ENCODE measurements around the gene RHOT2. TPM values are rescaled to one million over a fixed set of nuclear protein-coding genes. Genes with fewer than 3 reads are reported as not detected.
A peak's percentile ranks its signal among the peaks of the same experiment; 100 is the strongest.

The RHOT2 gene
- total and polyA plus RNA-seq, 3 donors from 2014 or later = 77.7 to 176 (median 157) TPM

DNA sequence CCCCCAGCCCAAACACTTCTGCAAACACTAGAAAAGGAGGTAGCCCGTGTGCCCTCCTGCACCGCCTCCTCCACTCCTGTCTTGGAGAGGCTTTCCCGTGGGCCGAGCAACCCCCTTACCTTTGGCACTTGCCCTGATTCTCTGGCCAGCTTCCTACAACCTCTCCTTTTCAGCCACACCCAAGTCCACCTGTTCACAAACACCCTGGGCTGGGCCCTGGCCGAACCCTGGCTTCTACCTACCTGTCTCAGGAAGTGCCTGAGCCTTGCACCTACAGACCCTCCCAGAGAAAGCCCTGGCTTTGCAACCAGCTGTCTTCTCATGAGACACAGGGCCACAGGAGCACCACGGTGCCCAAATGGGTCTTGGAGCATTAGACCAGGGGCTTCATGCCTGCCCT is 51.0 kb downstream of the RHOT2 start:
- no peaks in the 10 kb centered on the region for H3K9me3 ChIP-seq
- H3K27me3 ChIP-seq = no peaks in the 10 kb centered on the region
- no peaks in the 10 kb centered on the region for H3K36me3 ChIP-seq (ENCODE audit: low read depth, missing control alignments)
- TF ChIP-seq, protein P1, sequence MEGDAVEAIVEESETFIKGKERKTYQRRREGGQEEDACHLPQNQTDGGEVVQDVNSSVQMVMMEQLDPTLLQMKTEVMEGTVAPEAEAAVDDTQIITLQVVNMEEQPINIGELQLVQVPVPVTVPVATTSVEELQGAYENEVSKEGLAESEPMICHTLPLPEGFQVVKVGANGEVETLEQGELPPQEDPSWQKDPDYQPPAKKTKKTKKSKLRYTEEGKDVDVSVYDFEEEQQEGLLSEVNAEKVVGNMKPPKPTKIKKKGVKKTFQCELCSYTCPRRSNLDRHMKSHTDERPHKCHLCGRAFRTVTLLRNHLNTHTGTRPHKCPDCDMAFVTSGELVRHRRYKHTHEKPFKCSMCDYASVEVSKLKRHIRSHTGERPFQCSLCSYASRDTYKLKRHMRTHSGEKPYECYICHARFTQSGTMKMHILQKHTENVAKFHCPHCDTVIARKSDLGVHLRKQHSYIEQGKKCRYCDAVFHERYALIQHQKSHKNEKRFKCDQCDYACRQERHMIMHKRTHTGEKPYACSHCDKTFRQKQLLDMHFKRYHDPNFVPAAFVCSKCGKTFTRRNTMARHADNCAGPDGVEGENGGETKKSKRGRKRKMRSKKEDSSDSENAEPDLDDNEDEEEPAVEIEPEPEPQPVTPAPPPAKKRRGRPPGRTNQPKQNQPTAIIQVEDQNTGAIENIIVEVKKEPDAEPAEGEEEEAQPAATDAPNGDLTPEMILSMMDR (IDR thresholded peaks at IDR 0.05) = no peak
- TF ChIP-seq POLR2A (IDR thresholded peaks at IDR 0.05) = no peak
- no peak overlapping the region for H3K27ac ChIP-seq
- no peak overlapping the region for H3K4me3 ChIP-seq
- no peak for DNase-seq
- peaks cover 30% of the 10 kb centered on the region for H3K4me1 ChIP-seq
- 88 to 94% methylated on average over 6 of the region's 6 CpGs for WGBS, 2 donors
- intact Hi-C loops (cut with DNase I; ENCODE audit: low total_unique reads) = no loop called here

DNA sequence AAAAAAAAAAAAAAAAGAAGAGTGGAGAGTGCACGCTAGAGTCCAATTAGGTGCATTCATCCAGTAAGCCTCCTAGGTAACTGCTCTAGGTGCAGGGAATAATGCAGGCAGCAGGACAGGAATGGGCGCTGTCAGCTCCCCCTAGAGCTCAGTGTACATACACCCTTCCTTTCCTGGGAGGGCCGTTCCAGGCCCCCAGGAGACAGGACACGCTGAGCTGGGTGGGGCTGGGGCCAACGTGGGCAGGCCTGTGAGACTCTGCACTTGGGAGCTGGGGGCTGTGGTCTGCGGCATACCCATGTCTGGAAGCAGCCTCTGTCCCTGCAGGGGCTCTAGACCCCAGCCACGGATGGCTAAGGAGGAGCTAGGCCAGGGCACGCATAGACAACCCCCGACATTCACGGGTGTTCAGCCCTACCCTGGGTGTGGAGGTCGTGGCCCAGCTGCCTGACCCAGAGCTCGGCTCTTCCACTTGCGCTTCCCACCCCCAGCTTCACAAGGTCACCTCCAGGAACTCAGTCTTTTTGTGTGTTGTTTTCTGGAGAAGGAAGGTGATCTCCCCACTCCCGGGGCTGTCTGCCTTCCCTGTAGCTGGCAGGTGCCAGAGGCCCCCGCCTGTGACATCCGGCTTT is 52.0 kb downstream of the RHOT2 start:
- no peak for TF ChIP-seq POLR2A (IDR thresholded peaks at IDR 0.05)
- TF ChIP-seq, protein P1 (IDR thresholded peaks at IDR 0.05) = no peak
- 6 to 7% methylated on average over 7 to 16 of the region's 16 CpGs for WGBS, 2 donors
- Histone ChIP-seq H3K4me1 (peaks cover 23% of the 10 kb centered on the region), H3K27me3 (no peaks in the 10 kb centered on the region), H3K4me3 (peak overlapping the region in 1 of 2 donors; percentile 69), H3K36me3 (ENCODE audit: low read depth, missing control alignments) (no peaks in the 10 kb centered on the region), H3K9me3 (no peaks in the 10 kb centered on the region), H3K27ac (peak overlapping the region in 1 of 2 donors; percentile 65)
- intact Hi-C loops (cut with DNase I; ENCODE audit: low total_unique reads) = no loop called here
- no peak for DNase-seq

DNA sequence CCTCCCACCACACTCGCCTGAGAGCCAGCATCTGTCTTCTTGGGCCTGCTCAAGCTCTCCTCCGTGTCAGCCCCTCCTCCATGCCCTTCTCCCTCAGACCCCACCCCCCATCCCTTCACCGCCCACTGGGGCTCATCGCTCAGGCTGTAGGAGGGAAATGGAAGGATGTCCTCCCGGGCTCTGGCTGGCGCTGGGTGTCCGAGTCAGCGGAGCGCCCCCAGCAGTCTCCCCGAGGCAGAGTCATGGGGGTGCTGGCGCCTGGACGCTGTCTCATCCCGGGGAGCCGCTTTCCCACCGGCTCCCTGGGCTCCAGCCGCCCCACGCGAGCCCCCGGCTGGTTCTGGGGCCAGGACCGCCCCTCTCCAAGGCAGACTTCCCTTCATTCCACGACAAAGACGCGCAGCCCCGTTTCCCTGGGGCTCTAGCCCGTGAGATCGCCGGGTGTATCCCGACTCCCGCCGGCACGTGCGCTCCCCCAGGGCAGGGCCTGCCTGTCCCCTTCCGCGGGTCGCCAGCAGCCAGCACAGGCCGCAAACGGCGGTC is 52.6 kb downstream of the RHOT2 start:
- Histone ChIP-seq H3K4me3 (peak overlapping the region; percentile 69), H3K27ac (peak overlapping the region; percentile 65 to 72), H3K4me1 (peaks cover 23% of the 10 kb centered on the region), H3K9me3 (no peaks in the 10 kb centered on the region), H3K36me3 (ENCODE audit: low read depth, missing control alignments) (no peaks in the 10 kb centered on the region), H3K27me3 (no peaks in the 10 kb centered on the region)
- peak; percentile 57 for DNase-seq
- TF ChIP-seq, protein P1 (IDR thresholded peaks at IDR 0.05) = no peak
- intact Hi-C loops (cut with DNase I; ENCODE audit: low total_unique reads) = no loop called here
- 0 to 1% methylated on average over 2 to 22 of the region's 38 CpGs for WGBS, 2 donors

DNA sequence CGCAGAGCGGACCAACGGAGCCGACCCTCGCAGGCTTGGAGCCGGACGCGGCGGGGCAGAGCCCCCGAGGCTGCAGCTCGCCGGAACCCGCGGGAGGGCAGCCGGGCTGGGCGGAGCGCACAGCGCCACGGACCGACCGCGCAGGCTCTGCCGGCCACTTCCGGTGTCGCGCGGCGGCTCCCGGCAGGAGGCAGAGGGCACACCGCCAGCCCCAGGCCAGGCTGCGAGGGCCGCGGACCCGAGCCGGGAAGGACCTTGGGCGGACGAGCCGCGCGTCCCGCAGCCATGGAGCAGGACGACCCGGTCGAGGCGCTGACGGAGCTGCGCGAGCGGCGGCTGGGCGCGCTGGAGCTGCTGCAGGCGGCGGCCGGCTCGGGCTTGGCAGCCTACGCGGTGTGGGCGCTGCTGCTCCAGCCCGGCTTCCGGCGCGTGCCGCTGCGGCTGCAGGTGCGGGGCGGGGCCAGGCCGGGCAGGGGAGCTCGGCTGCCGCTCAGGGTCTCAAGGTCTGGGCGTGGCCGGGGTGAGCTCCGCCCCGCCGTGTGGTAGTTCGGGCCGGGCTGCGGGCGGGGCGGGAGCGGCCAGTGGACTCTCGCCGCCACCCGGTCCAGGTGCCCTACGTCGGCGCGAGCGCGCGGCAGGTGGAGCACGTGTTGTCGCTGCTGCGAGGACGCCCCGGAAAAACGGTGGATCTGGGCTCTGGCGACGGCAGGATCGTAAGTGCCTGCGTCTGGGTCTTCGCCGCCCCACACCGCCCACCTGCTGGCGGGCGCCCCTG is 53.2 kb downstream of the RHOT2 start, which contains the start of gene ANTKMT:
ANTKMT (plus strand) TSS at position 157 of the 775 bp plus-strand sequence; CDS start at position 286, 129 bp downstream.
- DNase-seq = peak; percentile 88
- Histone ChIP-seq H3K4me3 (peak within 1 kb of the TSS; percentile 69), H3K4me1 (peaks cover 19% of the 10 kb centered on the region), H3K9me3 (no peaks in the 10 kb centered on the region), H3K36me3 (ENCODE audit: low read depth, missing control alignments) (no peaks in the 10 kb centered on the region), H3K27ac (peak within 1 kb of the TSS; percentile 65 to 72), H3K27me3 (no peaks in the 10 kb centered on the region)
- TF ChIP-seq, protein P1 (IDR thresholded peaks at IDR 0.05) = peak in 1 of 3 experiments; percentile 6
- no peak for TF ChIP-seq POLR2A (IDR thresholded peaks at IDR 0.05)
- intact Hi-C loops (cut with DNase I; ENCODE audit: low total_unique reads) = no loop called here
- WGBS, 2 donors = 6 to 22% methylated on average over 31 to 32 of the region's 106 CpGs

All from testis (tissue), 3 donors.